ENCODE results near the gene CYS1.

- no peak for TF ChIP-seq CTCF (IDR thresholded peaks at IDR 0.05; ENCODE audit: poor library complexity, severe bottlenecking)
- TF ChIP-seq TAF1 (IDR thresholded peaks at IDR 0.05; ENCODE audit: low read depth): no peak
- TF ChIP-seq MXI1 (conservative IDR thresholded peaks at IDR 0.05; ENCODE audit: poor library complexity, severe bottlenecking): no peak
- no peak for TF ChIP-seq EP300 (conservative IDR thresholded peaks at IDR 0.05; ENCODE audit: poor library complexity, severe bottlenecking)
- TF ChIP-seq RAD21 (conservative IDR thresholded peaks at IDR 0.05): no peak
- no peak for TF ChIP-seq REST (IDR thresholded peaks at IDR 0.05; ENCODE audit: borderline replicate concordance)
- TF ChIP-seq POLR2AphosphoS5 (IDR thresholded peaks at IDR 0.05): no peak
- TF ChIP-seq EZH2 (IDR thresholded peaks at IDR 0.05; ENCODE audit: borderline replicate concordance, insufficient read depth, low read length, poor library complexity, severe bottlenecking): no peak
- TF ChIP-seq SMC3 (conservative IDR thresholded peaks at IDR 0.05; ENCODE audit: poor library complexity): no peak
Measured at GRCh38 chr2:10054976-10055375, 25.2 kb downstream of the CYS1 start.

All from neural cell (in vitro differentiated cells).